HG03025 (cell line): Measurements from ENCODE around the gene KCNB1.

Source experiments
- ATAC-seq: cut with Tn5 transposase; IDR thresholded peaks from one replicate; pipeline ENCODE4 v1.9.1; 2021; ENCODE audit warnings: mild to moderate bottlenecking, moderate library complexity; ENCODE audit not compliant: unreplicated experiment, low FRiP score

Gene KCNB1

GRCh38 chr20:49482621-49483017, at the start of gene KCNB1:
Gene KCNB1 (minus strand): TSS chr20:49482668. CDS start chr20:49482480, 188 bp downstream.
- no peak for ATAC-seq

- no peak for ATAC-seq
These were observed 47.0 kb upstream of the KCNB1 start for GRCh38 chr20:49529470-49529869.

GRCh38 chr20:49526568-49526967, 44.1 kb upstream of the KCNB1 start:
- ATAC-seq = no peak

GRCh38 chr20:49526056-49526455, 43.6 kb upstream of the KCNB1 start:
- no peak for ATAC-seq

GRCh38 chr20:49523767-49524360, 41.4 kb upstream of the KCNB1 start:
- ATAC-seq = no peak

GRCh38 chr20:49521356-49521755, 38.9 kb upstream of the KCNB1 start:
- ATAC-seq = no peak

- ATAC-seq = no peak
These were observed 37.4 kb upstream of the KCNB1 start for GRCh38 chr20:49519777-49520359.

GRCh38 chr20:49519212-49519712, 36.8 kb upstream of the KCNB1 start:
- ATAC-seq = no peak

- no peak for ATAC-seq
These were observed 36.1 kb upstream of the KCNB1 start for GRCh38 chr20:49518576-49518975.

- no peak for ATAC-seq
These were observed 35.3 kb upstream of the KCNB1 start for GRCh38 chr20:49517805-49518100.

- no peak for ATAC-seq
These were observed 34.7 kb upstream of the KCNB1 start for GRCh38 chr20:49516916-49517804.

GRCh38 chr20:49515586-49515985, 33.1 kb upstream of the KCNB1 start:
- ATAC-seq = no peak

GRCh38 chr20:49513517-49513916, 31.0 kb upstream of the KCNB1 start:
- ATAC-seq = no peak

GRCh38 chr20:49513009-49513408, 30.5 kb upstream of the KCNB1 start:
- no peak for ATAC-seq

GRCh38 chr20:49511788-49512525, 29.5 kb upstream of the KCNB1 start:
- ATAC-seq = no peak

GRCh38 chr20:49510562-49511122, 28.2 kb upstream of the KCNB1 start:
- no peak for ATAC-seq

- ATAC-seq = no peak
These were observed 26.1 kb upstream of the KCNB1 start for GRCh38 chr20:49508435-49509199.

- no peak for ATAC-seq
These were observed 25.4 kb upstream of the KCNB1 start for GRCh38 chr20:49507741-49508434.

GRCh38 chr20:49505518-49505917, 23.1 kb upstream of the KCNB1 start:
- no peak for ATAC-seq
